ENCODE data around the gene GTF2A1L.

GTF2A1L gene

DNA sequence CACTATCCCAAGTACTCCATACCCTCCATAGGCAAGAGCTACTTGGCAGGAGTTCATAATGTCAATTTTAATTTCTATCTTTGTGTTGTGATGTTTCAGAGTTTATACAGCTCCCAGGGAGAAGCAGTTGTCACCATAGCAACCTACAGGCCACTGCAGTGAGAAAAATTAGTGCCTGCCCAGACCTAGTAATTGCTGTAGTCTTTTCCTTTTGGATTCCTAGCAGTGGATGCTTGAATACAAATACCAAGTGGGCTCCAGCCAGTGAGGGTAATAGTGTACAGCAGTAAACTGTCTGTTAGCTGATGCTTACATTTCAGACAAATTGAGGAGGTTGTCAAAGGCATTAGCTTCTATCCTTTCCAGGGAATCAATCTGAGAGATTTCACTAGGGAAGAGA, 111.2 kb downstream of the GTF2A1L start:
- POLR2A ChIA-PET: no interaction called here
- DNase-seq (ENCODE audit: extremely low spot score): no peak
- CTCF ChIA-PET: no interaction called here
- TF ChIP-seq, protein P1, sequence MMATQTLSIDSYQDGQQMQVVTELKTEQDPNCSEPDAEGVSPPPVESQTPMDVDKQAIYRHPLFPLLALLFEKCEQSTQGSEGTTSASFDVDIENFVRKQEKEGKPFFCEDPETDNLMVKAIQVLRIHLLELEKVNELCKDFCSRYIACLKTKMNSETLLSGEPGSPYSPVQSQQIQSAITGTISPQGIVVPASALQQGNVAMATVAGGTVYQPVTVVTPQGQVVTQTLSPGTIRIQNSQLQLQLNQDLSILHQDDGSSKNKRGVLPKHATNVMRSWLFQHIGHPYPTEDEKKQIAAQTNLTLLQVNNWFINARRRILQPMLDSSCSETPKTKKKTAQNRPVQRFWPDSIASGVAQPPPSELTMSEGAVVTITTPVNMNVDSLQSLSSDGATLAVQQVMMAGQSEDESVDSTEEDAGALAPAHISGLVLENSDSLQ (IDR thresholded peaks at IDR 0.05): no peak
- TF ChIP-seq ZNF384 (IDR thresholded peaks at IDR 0.05) (no peak), CTBP1 (IDR thresholded peaks at IDR 0.05; ENCODE audit: borderline replicate concordance) (no peak), NFRKB (IDR thresholded peaks at IDR 0.05) (no peak)

All from HEK293T (cell line).